ENCODE data around the gene TREML4. TPM values are rescaled to one million over a fixed set of nuclear protein-coding genes. Genes with fewer than 3 reads are reported as not detected.

The TREML4 gene
- total RNA-seq, 1 donor from 2014 or later = not detected

GRCh38 chr6:41268478-41268877 lies 40.3 kb downstream of the TREML4 start:
- Histone ChIP-seq H3K9me3 (no peaks in the 10 kb centered on the region), H3K36me3 (no peaks in the 10 kb centered on the region), H3K4me1 (no peaks in the 10 kb centered on the region), H3K4me3 (no peak overlapping the region), H3K27me3 (no peaks in the 10 kb centered on the region), H3K27ac (no peak overlapping the region)
- no peak for DNase-seq (ENCODE audit: extremely low spot score in 2 of 2)
- TF ChIP-seq POLR2AphosphoS5 (IDR thresholded peaks at IDR 0.05; ENCODE audit: insufficient read depth in 1 of 2, low read depth in 1 of 2) (no peak), CTCF (IDR thresholded peaks at IDR 0.05) (no peak), POLR2A (IDR thresholded peaks at IDR 0.05) (no peak)
- intact Hi-C loops (cut with DNase I) = no loop called here

GRCh38 chr6:41269166-41269565 lies 41.0 kb downstream of the TREML4 start:
- Histone ChIP-seq H3K27ac (no peak overlapping the region), H3K27me3 (no peaks in the 10 kb centered on the region), H3K4me3 (no peak overlapping the region), H3K36me3 (no peaks in the 10 kb centered on the region), H3K9me3 (no peaks in the 10 kb centered on the region), H3K4me1 (no peaks in the 10 kb centered on the region)
- no peak for TF ChIP-seq CTCF (IDR thresholded peaks at IDR 0.05)
- no peak for TF ChIP-seq POLR2A (IDR thresholded peaks at IDR 0.05)
- no peak for TF ChIP-seq POLR2AphosphoS5 (IDR thresholded peaks at IDR 0.05; ENCODE audit: insufficient read depth in 1 of 2, low read depth in 1 of 2)
- no peak for DNase-seq (ENCODE audit: extremely low spot score in 2 of 2)
- intact Hi-C loops (cut with DNase I) = no loop called here

GRCh38 chr6:41269716-41270115 lies 41.6 kb downstream of the TREML4 start:
- intact Hi-C loops (cut with DNase I) = no loop called here
- no peaks in the 10 kb centered on the region for H3K27me3 ChIP-seq
- H3K4me1 ChIP-seq = no peaks in the 10 kb centered on the region
- TF ChIP-seq POLR2AphosphoS5 (IDR thresholded peaks at IDR 0.05; ENCODE audit: insufficient read depth in 1 of 2, low read depth in 1 of 2) = no peak
- TF ChIP-seq CTCF (IDR thresholded peaks at IDR 0.05) = no peak
- TF ChIP-seq POLR2A (IDR thresholded peaks at IDR 0.05) = no peak
- H3K4me3 ChIP-seq = no peak overlapping the region
- DNase-seq (ENCODE audit: extremely low spot score in 2 of 2) = peak in 1 of 2 donors; percentile 67
- no peaks in the 10 kb centered on the region for H3K36me3 ChIP-seq
- no peak overlapping the region for H3K27ac ChIP-seq
- H3K9me3 ChIP-seq = no peaks in the 10 kb centered on the region

- DNase-seq (ENCODE audit: extremely low spot score in 2 of 2) = no peak
- no peaks in the 10 kb centered on the region for H3K4me1 ChIP-seq
- intact Hi-C loops (cut with DNase I) = no loop called here
- TF ChIP-seq POLR2AphosphoS5 (IDR thresholded peaks at IDR 0.05; ENCODE audit: insufficient read depth in 1 of 2, low read depth in 1 of 2) (peak in 1 of 2 donors; percentile 12), CTCF (IDR thresholded peaks at IDR 0.05) (no peak), POLR2A (IDR thresholded peaks at IDR 0.05) (no peak)
- H3K27me3 ChIP-seq = no peaks in the 10 kb centered on the region
- no peak overlapping the region for H3K4me3 ChIP-seq
- no peaks in the 10 kb centered on the region for H3K9me3 ChIP-seq
- no peaks in the 10 kb centered on the region for H3K36me3 ChIP-seq
- no peak overlapping the region for H3K27ac ChIP-seq
Measured at GRCh38 chr6:41271901-41272395, 43.8 kb downstream of the TREML4 start.

- no peaks in the 10 kb centered on the region for H3K36me3 ChIP-seq
- H3K9me3 ChIP-seq = no peaks in the 10 kb centered on the region
- intact Hi-C loops (cut with DNase I) = no loop called here
- H3K27me3 ChIP-seq = no peaks in the 10 kb centered on the region
- no peak overlapping the region for H3K4me3 ChIP-seq
- DNase-seq (ENCODE audit: extremely low spot score in 2 of 2) = no peak
- no peaks in the 10 kb centered on the region for H3K4me1 ChIP-seq
- TF ChIP-seq POLR2AphosphoS5 (IDR thresholded peaks at IDR 0.05; ENCODE audit: insufficient read depth in 1 of 2, low read depth in 1 of 2) (no peak), POLR2A (IDR thresholded peaks at IDR 0.05) (no peak), CTCF (IDR thresholded peaks at IDR 0.05) (no peak)
- H3K27ac ChIP-seq = no peak overlapping the region
Measured at GRCh38 chr6:41272591-41273240, 44.6 kb downstream of the TREML4 start.
